HEK293T (cell line): ENCODE data around the gene HCN1.

Source experiments
- CTCF ChIA-PET: fragments of 350-600 bp; formaldehyde crosslinking; extraction: SDS; loops from one replicate; lab custom pipeline; 2021; ENCODE audit warnings: antibody characterized with exemption, inconsistent platforms; lab: Yijun Ruan, JAX
- POLR2A ChIA-PET: fragments of 350-600 bp; formaldehyde crosslinking; extraction: SDS; loops from one replicate; lab custom pipeline; 2020; ENCODE audit warnings: antibody characterized with exemption, inconsistent platforms; lab: Yijun Ruan, JAX
- DNase-seq: peaks from one replicate; pipeline ENCODE4 v3.0.0; 2012; ENCODE audit warnings: mixed read lengths; ENCODE audit errors: extremely low spot score
- ARNT ChIP-seq: fragments of 450-650 bp; IDR thresholded peaks from 2 replicates; pipeline ENCODE4 v1.6.1; 2017; ENCODE audit warnings: mild to moderate bottlenecking
- BHLHE40 ChIP-seq: fragments of 450-650 bp; IDR thresholded peaks from 2 replicates; pipeline ENCODE4 v1.6.1; 2016; ENCODE audit warnings: mild to moderate bottlenecking, moderate library complexity, borderline replicate concordance
- CTBP1 ChIP-seq: fragments of 450-650 bp; IDR thresholded peaks from 2 replicates; pipeline ENCODE4 v1.6.1; 2016; ENCODE audit warnings: borderline replicate concordance
- ELF4 ChIP-seq: fragments of 450-650 bp; IDR thresholded peaks from 2 replicates; pipeline ENCODE4 v1.6.1; 2017; ENCODE audit warnings: antibody characterized with exemption
- FOXA1 ChIP-seq: fragments of 450-650 bp; IDR thresholded peaks from 2 replicates; pipeline ENCODE4 v1.6.1; 2016; ENCODE audit warnings: mild to moderate bottlenecking
- FOXK2 ChIP-seq: fragments of 450-650 bp; IDR thresholded peaks from 2 replicates; pipeline ENCODE4 v1.6.1; 2016; ENCODE audit warnings: mild to moderate bottlenecking
- FOXM1 ChIP-seq: fragments of 450-650 bp; IDR thresholded peaks from 2 replicates; pipeline ENCODE4 v1.6.1; 2017; ENCODE audit warnings: mild to moderate bottlenecking, borderline replicate concordance
- HDGF ChIP-seq: fragments of 450-650 bp; IDR thresholded peaks from 2 replicates; pipeline ENCODE4 v1.6.1; 2017; ENCODE audit warnings: antibody characterized with exemption, borderline replicate concordance
- L3MBTL2 ChIP-seq: fragments of 450-650 bp; conservative IDR thresholded peaks from 2 replicates; pipeline ENCODE4 v1.6.1; 2016; ENCODE audit warnings: mild to moderate bottlenecking
- LEF1 ChIP-seq: fragments of 450-650 bp; IDR thresholded peaks from 2 replicates; pipeline ENCODE4 v1.6.1; 2017; ENCODE audit warnings: mild to moderate bottlenecking, borderline replicate concordance
- NFRKB ChIP-seq: fragments of 450-650 bp; IDR thresholded peaks from 2 replicates; pipeline ENCODE4 v1.6.1; 2016; ENCODE audit warnings: mild to moderate bottlenecking, moderate library complexity
- PKNOX1 ChIP-seq: fragments of 450-650 bp; IDR thresholded peaks from 2 replicates; pipeline ENCODE4 v1.6.1; 2016
- SP1 ChIP-seq: fragments of 450-650 bp; IDR thresholded peaks from 2 replicates; pipeline ENCODE4 v1.6.1; 2017
- SUZ12 ChIP-seq: fragments of 450-650 bp; IDR thresholded peaks from 2 replicates; pipeline ENCODE4 v1.6.1; 2016; ENCODE audit warnings: mild to moderate bottlenecking
- TARDBP ChIP-seq: fragments of 450-650 bp; IDR thresholded peaks from 2 replicates; pipeline ENCODE4 v1.6.1; 2016
- ZNF384 ChIP-seq: fragments of 450-650 bp; IDR thresholded peaks from 2 replicates; pipeline ENCODE4 v1.6.1; 2016

The HCN1 gene

DNA sequence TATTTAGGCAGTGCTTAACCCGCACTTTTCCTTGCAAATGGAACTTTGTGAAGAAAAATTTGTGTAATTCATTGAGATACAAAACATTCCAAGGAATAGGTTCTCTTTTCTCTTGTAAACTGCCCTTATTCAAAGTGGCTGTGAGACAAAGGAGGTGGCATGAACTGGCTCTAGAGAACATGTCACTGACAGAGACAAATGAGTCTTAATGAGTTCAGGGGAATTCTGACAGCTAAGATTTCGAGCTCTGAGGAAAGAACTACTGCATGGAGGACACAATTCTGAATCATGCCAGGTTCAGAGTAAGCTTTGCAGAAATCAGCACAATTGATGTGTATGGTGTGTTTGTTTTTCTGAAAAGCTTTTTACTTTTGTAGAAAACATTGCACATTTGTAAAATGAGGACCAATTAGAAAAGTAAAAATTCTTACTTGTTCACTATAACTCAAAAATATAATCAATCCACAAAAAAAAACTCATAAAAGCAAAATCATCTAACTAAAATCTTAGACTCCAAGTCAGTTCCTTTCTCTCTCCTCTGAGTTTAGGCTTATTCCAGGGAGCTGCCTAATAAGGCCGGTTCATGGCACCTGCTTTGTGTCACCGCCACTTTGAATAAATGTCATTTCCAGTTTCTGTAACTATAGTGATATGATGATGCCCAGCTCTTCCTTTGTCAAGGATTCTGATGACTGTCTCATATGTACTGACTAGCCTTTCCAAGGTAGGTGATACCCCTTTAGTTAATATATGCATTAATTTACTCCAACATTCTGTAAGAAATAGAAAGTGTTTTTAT, 163.2 kb downstream of the HCN1 start:
- POLR2A ChIA-PET, result no interaction called here
- CTCF ChIA-PET, result no interaction called here
- TF ChIP-seq ELF4, result no peak
- TF ChIP-seq SUZ12, result no peak
- TF ChIP-seq FOXK2, result no peak
- TF ChIP-seq TARDBP, result no peak
- no peak for TF ChIP-seq FOXA1
- no peak for TF ChIP-seq BHLHE40
- TF ChIP-seq ARNT, result no peak
- no peak for TF ChIP-seq PKNOX1
- no peak for TF ChIP-seq L3MBTL2
- no peak for TF ChIP-seq SP1
- no peak for TF ChIP-seq FOXM1
- TF ChIP-seq NFRKB, result no peak
- TF ChIP-seq LEF1, result no peak
- TF ChIP-seq CTBP1, result no peak
- no peak for TF ChIP-seq ZNF384
- no peak for TF ChIP-seq HDGF

DNA sequence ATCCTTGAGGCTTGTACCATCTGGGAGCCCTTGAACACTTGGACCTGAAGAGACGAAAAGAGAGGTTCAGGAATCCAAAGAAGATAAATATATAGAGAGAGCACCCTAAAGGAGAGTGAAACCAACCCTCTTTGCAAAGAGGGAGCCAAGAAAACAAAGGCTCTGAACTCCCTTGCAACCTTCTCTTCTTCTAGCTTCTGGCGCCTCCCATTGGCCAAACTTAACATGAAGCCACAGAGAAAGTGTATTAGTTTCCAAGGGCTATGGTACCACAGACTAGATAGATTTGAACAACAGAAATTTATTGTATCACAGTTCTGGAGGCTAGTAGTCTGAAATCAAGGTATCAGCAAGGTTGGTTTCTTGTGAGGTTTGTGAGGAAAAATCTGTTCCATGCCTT, 175.1 kb downstream of the HCN1 start:
- ChIA-PET CTCF (interaction anchor here (0.6 kb wide), 3 partner anchors 295 to 580 kb away, joined by 3 to 6 read pairs (median 4); no protein-coding TSS in a partner anchor), POLR2A (no interaction called here)
- no peak for DNase-seq
- TF ChIP-seq LEF1 (no peak), NFRKB (no peak), TARDBP (no peak), ZNF384 (no peak), FOXM1 (no peak), SP1 (no peak), ELF4 (no peak), FOXK2 (no peak), ARNT (no peak)

More for the DNA sequence above, 163.2 kb downstream of the HCN1 start:
- no peak for DNase-seq

- no peak for TF ChIP-seq NFRKB
- TF ChIP-seq CTBP1, result no peak
- TF ChIP-seq ARNT, result no peak
- TF ChIP-seq FOXK2, result no peak
- TF ChIP-seq PKNOX1, result no peak
- no peak for TF ChIP-seq L3MBTL2
- no peak for TF ChIP-seq FOXM1
- no peak for TF ChIP-seq TARDBP
- TF ChIP-seq HDGF, result no peak
- no peak for TF ChIP-seq ELF4
- no peak for TF ChIP-seq ZNF384
- no peak for TF ChIP-seq SP1
- TF ChIP-seq SUZ12, result no peak
- ChIA-PET POLR2A (no interaction called here), CTCF (no interaction called here)
- DNase-seq, result no peak
Measured at GRCh38 chr5:45512521-45512920, 183.7 kb downstream of the HCN1 start.

DNA sequence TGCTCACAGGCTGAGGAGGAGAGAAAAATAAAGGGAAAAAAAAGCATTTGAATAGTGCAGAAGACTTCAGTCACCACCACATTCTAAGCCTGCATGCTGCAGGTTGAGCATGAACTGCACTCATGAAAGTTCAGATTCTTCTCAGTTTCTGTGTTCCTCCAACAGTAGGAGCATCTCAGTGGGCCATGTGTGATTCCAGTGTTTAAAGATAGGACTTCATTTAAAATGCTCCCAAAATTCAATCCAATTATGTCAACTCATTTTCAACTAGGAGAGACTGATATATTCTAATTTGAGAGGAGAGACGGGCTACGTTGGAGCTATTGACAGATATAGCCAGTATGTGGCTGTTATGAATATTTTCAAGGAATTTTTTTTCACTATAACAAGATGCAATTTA, 186.8 kb downstream of the HCN1 start:
- ChIA-PET CTCF (no interaction called here), POLR2A (no interaction called here)
- TF ChIP-seq NFRKB (no peak), ZNF384 (no peak), ARNT (no peak), FOXA1 (no peak), SP1 (no peak), PKNOX1 (no peak), TARDBP (no peak), FOXM1 (no peak), FOXK2 (no peak), LEF1 (no peak), BHLHE40 (no peak), SUZ12 (no peak), L3MBTL2 (no peak), CTBP1 (no peak), HDGF (no peak), ELF4 (no peak)
- no peak for DNase-seq

DNA sequence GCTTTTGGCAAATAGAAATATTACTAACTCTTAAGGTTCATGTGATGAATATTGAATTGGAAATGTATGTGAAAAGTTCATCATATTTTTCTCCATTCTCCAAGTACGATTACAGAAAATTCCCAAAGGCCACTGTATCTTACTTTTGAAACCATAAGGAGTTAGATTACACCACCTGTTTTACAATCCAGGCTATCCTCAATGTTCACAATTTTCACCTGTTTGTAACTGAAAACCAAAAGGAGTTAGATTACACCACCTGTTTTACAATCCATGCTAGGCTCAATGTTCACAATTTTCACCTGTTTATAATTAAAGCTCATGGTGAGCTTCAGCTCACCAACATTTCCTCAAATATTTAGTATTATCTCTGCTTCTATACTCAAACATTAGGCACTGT, 188.0 kb downstream of the HCN1 start:
- no peak for DNase-seq

More for the DNA sequence above, 188.0 kb downstream of the HCN1 start:
- CTCF ChIA-PET, result no interaction called here
- POLR2A ChIA-PET, result no interaction called here
- TF ChIP-seq HDGF (no peak), SUZ12 (no peak), ARNT (no peak), LEF1 (no peak), BHLHE40 (no peak), ELF4 (no peak), TARDBP (no peak), NFRKB (no peak), FOXK2 (no peak), ZNF384 (no peak), L3MBTL2 (no peak), CTBP1 (no peak), SP1 (no peak), FOXM1 (no peak), PKNOX1 (no peak), FOXA1 (no peak)
